ENCODE results near the gene CFD. TPM values are rescaled to one million over a fixed set of nuclear protein-coding genes. Genes with fewer than 3 reads are reported as not detected.

Gene CFD
- total RNA-seq, 1 experiment from 2014 or later: 1.9 TPM

DNA sequence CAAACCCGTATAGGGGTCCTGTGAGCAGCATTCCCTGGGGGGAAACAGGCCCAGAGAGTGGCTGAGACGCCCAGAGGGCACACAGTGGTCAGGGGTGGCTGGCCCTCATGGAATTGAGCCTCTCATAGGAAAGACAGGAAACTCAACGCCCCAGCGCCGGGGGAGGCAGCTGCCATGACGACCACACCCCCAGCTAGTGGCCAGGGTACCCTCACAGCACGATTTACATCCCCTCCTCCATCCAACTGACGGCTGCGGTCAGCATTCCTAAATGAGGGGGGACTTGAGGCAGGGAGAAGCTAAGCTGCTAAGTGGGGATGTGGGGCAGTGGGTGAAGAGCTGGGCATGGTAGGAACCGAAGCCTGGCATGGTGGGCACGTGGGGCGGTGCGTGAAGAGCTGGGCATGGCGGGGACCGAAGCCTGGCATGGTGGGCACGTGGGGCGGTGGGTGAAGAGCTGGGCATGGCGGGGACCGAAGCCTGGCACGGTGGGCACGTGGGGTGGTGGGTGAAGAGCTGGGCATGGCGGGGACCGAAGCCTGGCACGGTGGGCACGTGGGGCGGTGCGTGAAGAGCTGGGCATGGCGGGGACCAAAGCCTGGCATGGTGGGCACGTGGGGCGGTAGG is 23.5 kb downstream of the CFD start:
- no peaks in the 10 kb centered on the region for H3K27me3 ChIP-seq (ENCODE audit: insufficient read depth, low read length)
- no peak overlapping the region for H3T11ph ChIP-seq (ENCODE audit: low read length)
- no peak overlapping the region for H3K18ac ChIP-seq (ENCODE audit: insufficient read length, low read depth, low read length)
- H3K79me1 ChIP-seq (ENCODE audit: insufficient read depth, low read depth, low read length, poor library complexity, severe bottlenecking): no peaks in the 10 kb centered on the region
- H3K9me3 Mint-ChIP-seq: no peaks in the 10 kb centered on the region
- H3K9me3 ChIP-seq (ENCODE audit: control insufficient read depth, low read depth, low read length): no peaks in the 10 kb centered on the region
- H2BK15ac ChIP-seq (ENCODE audit: low read depth, low read length): no peak overlapping the region
- H4K5ac ChIP-seq (ENCODE audit: insufficient read length, low read depth, low read length): no peak overlapping the region
- TF ChIP-seq, protein P1, sequence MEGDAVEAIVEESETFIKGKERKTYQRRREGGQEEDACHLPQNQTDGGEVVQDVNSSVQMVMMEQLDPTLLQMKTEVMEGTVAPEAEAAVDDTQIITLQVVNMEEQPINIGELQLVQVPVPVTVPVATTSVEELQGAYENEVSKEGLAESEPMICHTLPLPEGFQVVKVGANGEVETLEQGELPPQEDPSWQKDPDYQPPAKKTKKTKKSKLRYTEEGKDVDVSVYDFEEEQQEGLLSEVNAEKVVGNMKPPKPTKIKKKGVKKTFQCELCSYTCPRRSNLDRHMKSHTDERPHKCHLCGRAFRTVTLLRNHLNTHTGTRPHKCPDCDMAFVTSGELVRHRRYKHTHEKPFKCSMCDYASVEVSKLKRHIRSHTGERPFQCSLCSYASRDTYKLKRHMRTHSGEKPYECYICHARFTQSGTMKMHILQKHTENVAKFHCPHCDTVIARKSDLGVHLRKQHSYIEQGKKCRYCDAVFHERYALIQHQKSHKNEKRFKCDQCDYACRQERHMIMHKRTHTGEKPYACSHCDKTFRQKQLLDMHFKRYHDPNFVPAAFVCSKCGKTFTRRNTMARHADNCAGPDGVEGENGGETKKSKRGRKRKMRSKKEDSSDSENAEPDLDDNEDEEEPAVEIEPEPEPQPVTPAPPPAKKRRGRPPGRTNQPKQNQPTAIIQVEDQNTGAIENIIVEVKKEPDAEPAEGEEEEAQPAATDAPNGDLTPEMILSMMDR (conservative IDR thresholded peaks at IDR 0.05): no peak
- H3K23me2 ChIP-seq (ENCODE audit: insufficient read length, low read depth, low read length, poor library complexity, severe bottlenecking): peaks cover 3% of the 10 kb centered on the region
- no peak overlapping the region for H4K91ac ChIP-seq (ENCODE audit: insufficient read length, low read depth, low read length)
- no peak overlapping the region for H3K9ac ChIP-seq (ENCODE audit: extremely low read depth, insufficient read length, low read length)
- H2BK5ac ChIP-seq (ENCODE audit: insufficient read length, low read length): no peak overlapping the region
- no CpG with 5 or more reads among the region's 30 CpGs for WGBS (ENCODE audit: extremely low coverage, insufficient read length, low lambda C conversion rate)
- no peak overlapping the region for H2AK5ac ChIP-seq (ENCODE audit: insufficient read length, low read length)
- no peak overlapping the region for H2BK120ac ChIP-seq (ENCODE audit: low read depth, low read length, poor library complexity, severe bottlenecking)
- no peaks in the 10 kb centered on the region for H4K20me1 ChIP-seq (ENCODE audit: control insufficient read depth, insufficient read depth, insufficient read length)
- peaks cover 23 to 55% (median 45%) of the 10 kb centered on the region in 3 experiments for H3K36me3 Mint-ChIP-seq (ENCODE audit: insufficient read depth in 1 of 3, low read depth in 3 of 3)
- H2AFZ ChIP-seq (ENCODE audit: low read length): no peak overlapping the region
- H2BK20ac ChIP-seq (ENCODE audit: low read depth, low read length, poor library complexity, severe bottlenecking): no peak overlapping the region
- H3K56ac ChIP-seq (ENCODE audit: insufficient read length, low read depth, low read length): no peak overlapping the region
- no peak overlapping the region for H3K27ac Mint-ChIP-seq
- no peak for DNase-seq
- H3K4me3 Mint-ChIP-seq: no peak overlapping the region
- no peaks in the 10 kb centered on the region for H3K4me1 Mint-ChIP-seq
- no peak overlapping the region for H3K14ac ChIP-seq (ENCODE audit: insufficient read depth, low read length)
- H3K4me1 ChIP-seq (ENCODE audit: insufficient read depth, low read length): no peaks in the 10 kb centered on the region
- H3K79me2 ChIP-seq (ENCODE audit: insufficient read depth, low read length): no peaks in the 10 kb centered on the region
- no peak overlapping the region for H3K27ac ChIP-seq (ENCODE audit: insufficient read length, low read depth, low read length)
- no peaks in the 10 kb centered on the region for H3K27me3 Mint-ChIP-seq (ENCODE audit: low read depth)
- H4K8ac ChIP-seq (replicated peaks; ENCODE audit: insufficient read length, low read depth, low read length): no peak overlapping the region
- no peak overlapping the region for H3K4ac ChIP-seq (ENCODE audit: low read depth, low read length)
- H2BK12ac ChIP-seq (ENCODE audit: insufficient read length, low read depth, low read length): no peak overlapping the region
- H3K4me2 ChIP-seq (ENCODE audit: insufficient read depth, insufficient read length, low read length): no peak overlapping the region
- H3K23ac ChIP-seq (ENCODE audit: insufficient read length, low read depth, low read length): no peak overlapping the region

Measured in H9 (cell line).